ENCODE measurements around the gene CSMD2. TPM values are rescaled to one million over a fixed set of nuclear protein-coding genes. Genes with fewer than 3 reads are reported as not detected.

The CSMD2 gene
- total and polyA plus RNA-seq, 8 donors = 0.20 to 0.81 (median 0.47) TPM

DNA sequence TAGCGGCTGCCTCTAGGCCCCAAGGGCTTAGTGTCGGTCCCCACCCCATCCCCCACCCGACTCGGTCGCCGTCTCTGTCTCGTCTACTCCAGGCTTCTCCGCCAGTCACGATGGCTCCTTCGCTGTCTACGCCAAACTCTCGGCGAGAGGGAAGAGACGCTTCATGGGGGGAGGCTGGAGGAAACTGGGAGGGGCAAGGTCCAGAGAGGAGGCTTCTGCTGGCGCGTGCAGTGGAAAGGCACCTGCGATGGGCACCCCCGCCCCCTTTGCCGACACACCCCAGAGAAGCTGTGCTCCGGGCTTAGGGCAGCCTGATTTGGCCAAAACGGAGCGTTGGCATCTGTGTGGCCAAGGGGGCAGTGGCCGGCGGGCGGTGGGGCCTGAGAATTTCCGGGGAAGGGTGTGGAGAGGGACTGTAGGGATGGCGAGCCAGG is 1.2 kb upstream of the CSMD2 start:
- Histone ChIP-seq H3K36me3 (no peaks in the 10 kb centered on the region), H3K9me3 (no peaks in the 10 kb centered on the region), H3K4me3 (no peak overlapping the region), H3K4me1 (peaks cover 11 to 33% of the 10 kb centered on the region in 2 donors), H3K27me3 (peaks cover 49 to 99% of the 10 kb centered on the region in 2 donors), H3K27ac (no peak overlapping the region)
- no peak for ATAC-seq
- intact Hi-C loops (cut with DNase I) = no loop called here
- TF ChIP-seq, protein P1, sequence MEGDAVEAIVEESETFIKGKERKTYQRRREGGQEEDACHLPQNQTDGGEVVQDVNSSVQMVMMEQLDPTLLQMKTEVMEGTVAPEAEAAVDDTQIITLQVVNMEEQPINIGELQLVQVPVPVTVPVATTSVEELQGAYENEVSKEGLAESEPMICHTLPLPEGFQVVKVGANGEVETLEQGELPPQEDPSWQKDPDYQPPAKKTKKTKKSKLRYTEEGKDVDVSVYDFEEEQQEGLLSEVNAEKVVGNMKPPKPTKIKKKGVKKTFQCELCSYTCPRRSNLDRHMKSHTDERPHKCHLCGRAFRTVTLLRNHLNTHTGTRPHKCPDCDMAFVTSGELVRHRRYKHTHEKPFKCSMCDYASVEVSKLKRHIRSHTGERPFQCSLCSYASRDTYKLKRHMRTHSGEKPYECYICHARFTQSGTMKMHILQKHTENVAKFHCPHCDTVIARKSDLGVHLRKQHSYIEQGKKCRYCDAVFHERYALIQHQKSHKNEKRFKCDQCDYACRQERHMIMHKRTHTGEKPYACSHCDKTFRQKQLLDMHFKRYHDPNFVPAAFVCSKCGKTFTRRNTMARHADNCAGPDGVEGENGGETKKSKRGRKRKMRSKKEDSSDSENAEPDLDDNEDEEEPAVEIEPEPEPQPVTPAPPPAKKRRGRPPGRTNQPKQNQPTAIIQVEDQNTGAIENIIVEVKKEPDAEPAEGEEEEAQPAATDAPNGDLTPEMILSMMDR (IDR thresholded peaks at IDR 0.05) = no peak
- DNase-seq = peak in 1 of 4 donors; percentile 72

DNA sequence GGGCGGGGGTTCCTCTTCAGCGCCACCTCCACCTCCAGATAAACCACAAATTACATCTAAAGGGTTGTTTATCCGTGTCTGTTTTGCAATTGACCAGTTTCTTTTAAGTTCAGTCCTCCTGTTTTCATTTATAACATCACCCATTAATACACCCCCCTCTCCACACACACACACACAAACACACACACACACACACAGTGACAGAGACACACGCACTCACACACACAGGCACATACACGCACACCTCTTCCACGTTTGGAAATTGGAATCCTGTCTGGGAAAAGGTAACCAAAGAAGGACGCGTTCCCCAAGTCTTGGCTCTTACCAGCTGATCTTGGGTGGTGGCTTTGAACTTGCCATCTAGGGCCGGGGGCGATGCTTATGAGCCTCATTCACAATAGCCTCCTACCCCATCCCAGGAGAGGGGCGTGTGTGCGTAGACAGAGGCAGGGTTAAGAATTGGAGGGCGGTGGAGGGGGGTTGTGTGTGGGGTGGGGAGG is 442 bp upstream of the CSMD2 start:
- ATAC-seq (no peak), DNase-seq (no peak)
- H3K36me3 ChIP-seq = no peaks in the 10 kb centered on the region
- no peak overlapping the region for H3K27ac ChIP-seq
- intact Hi-C loops (cut with DNase I) = no loop called here
- H3K9me3 ChIP-seq = no peaks in the 10 kb centered on the region
- H3K4me3 ChIP-seq = peak overlapping the region in 1 of 2 donors; percentile 28
- H3K27me3 ChIP-seq = peaks cover 49 to 99% of the 10 kb centered on the region in 2 donors
- peaks cover 11 to 33% of the 10 kb centered on the region in 2 donors for H3K4me1 ChIP-seq
- TF ChIP-seq, protein P1 (IDR thresholded peaks at IDR 0.05) = no peak

DNA sequence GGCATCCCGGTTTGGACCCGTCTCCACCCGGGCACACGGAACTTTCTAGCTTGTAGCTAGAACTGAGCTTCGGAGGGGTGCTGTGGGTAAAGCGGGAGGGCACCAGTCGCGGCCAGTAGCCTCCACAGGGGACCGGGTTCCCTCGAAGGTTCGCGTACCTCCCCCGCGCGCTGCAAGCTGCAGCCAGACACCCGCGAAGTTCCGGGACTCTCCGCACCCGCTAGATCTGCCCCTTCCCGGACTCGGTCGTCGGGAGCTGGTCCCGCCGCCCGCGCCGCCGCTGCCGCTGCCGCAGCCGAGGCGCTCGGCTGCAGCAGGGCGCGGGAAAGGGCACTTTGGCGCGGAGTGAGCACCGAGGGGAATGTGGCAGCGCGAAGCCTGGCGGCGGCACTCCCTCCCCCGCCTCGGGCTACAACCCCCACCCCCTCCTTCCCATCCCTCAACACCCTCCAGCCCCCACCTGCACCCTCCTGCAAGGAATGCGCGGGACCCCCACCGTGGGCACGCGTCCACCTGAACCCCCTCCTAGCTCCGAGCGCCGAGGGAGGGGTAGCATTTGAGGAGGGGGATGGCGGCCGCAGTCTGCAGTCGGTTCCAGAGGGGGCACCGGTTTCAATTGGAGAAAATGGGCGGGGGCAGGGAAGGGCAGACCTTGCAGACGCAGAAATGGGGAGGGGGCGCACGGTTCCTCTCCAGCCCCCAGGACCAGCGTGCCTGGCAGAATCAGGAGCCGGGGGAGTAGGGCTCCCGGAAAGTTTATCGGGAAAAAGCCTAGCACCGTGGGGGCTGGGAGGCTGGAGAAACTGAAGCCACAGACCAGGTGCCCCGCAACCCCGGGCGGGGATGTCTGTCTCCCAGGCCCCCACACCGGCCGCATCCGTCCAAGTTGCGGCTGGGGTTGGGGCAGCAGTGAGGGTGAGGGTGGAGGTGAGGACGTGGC is 968 bp downstream of the CSMD2 start:
- intact Hi-C loops (cut with DNase I) = no loop called here
- H3K4me3 ChIP-seq = peak overlapping the region; percentile 28
- peaks cover 11 to 33% of the 10 kb centered on the region in 2 donors for H3K4me1 ChIP-seq
- no peak overlapping the region for H3K27ac ChIP-seq
- ATAC-seq (peak; percentile 22), DNase-seq (peak in 1 of 4 donors; percentile 76)
- H3K27me3 ChIP-seq = peaks cover 49 to 100% of the 10 kb centered on the region in 2 donors
- TF ChIP-seq, protein P1 (IDR thresholded peaks at IDR 0.05) = no peak
- no peaks in the 10 kb centered on the region for H3K9me3 ChIP-seq
- no peaks in the 10 kb centered on the region for H3K36me3 ChIP-seq

DNA sequence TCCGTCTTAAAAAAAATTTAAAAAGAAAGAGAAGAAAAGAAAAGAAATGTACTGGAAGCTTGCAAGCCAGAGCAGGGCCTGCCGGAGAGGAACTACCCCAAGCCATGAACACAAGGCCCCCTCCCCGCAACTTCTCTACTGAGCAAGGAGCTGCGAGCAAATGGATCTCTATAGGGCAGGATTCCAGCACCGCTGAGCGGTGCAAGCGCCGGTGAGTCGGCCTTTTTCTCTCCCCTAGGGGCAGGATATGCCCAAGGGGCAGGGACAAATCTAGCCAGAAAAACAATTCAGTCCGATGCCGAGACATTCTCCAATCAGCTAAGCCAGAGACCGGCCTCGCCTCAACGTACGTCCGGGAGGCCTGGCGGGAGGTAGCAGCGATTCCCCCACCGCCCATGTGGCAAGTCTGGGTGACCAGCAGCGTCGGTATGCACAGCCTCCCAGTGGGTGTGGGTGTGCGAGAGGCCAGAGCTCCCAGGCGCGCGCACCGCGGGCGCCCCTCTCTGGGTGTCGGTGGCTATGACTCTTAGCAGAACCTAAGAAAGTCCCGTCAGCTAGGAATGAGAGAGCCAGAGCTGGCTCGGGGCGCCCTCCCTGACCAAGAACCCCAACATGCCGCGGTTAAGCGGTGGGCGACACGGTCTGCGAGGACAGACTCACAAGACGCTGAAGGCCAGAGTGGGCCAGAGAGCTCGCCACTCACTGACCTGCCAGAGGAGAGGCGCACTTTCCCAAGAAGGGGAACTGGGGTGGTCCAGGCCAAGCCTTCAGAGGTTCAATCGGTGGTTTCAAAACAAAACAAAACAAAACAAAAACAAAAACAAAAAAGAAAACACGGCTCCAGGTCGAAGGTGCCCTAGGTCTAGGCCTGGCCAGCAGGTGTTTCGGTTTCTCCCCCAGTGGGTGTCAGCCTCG is 1.9 kb downstream of the CSMD2 start:
- H3K36me3 ChIP-seq = no peaks in the 10 kb centered on the region
- H3K4me3 ChIP-seq = peak overlapping the region; percentile 28
- DNase-seq (peak in 3 of 4 donors; percentile 28 to 89 (median 76)), ATAC-seq (peak; percentile 98)
- no peak overlapping the region for H3K27ac ChIP-seq
- H3K27me3 ChIP-seq = peaks cover 49 to 99% of the 10 kb centered on the region in 2 donors
- peaks cover 11 to 33% of the 10 kb centered on the region in 2 donors for H3K4me1 ChIP-seq
- no peaks in the 10 kb centered on the region for H3K9me3 ChIP-seq
- TF ChIP-seq, protein P1 (IDR thresholded peaks at IDR 0.05) = peak; percentile 34 to 48
- intact Hi-C loops (cut with DNase I) = no loop called here
